NCI-H748 treated with DMSO at 0.1 percent for 48 hours (cell line): ENCODE results near the gene TBXAS1.
"Not testable (repeated sequence)": the region's sequence is repeated elsewhere in the genome, so short reads cannot be mapped to it uniquely, and the experiment has no call there.

Experiments
- DNase-seq: peaks from one replicate; lab custom pipeline; 2025; lab: John Stamatoyannopoulos, UW

Gene TBXAS1

DNA sequence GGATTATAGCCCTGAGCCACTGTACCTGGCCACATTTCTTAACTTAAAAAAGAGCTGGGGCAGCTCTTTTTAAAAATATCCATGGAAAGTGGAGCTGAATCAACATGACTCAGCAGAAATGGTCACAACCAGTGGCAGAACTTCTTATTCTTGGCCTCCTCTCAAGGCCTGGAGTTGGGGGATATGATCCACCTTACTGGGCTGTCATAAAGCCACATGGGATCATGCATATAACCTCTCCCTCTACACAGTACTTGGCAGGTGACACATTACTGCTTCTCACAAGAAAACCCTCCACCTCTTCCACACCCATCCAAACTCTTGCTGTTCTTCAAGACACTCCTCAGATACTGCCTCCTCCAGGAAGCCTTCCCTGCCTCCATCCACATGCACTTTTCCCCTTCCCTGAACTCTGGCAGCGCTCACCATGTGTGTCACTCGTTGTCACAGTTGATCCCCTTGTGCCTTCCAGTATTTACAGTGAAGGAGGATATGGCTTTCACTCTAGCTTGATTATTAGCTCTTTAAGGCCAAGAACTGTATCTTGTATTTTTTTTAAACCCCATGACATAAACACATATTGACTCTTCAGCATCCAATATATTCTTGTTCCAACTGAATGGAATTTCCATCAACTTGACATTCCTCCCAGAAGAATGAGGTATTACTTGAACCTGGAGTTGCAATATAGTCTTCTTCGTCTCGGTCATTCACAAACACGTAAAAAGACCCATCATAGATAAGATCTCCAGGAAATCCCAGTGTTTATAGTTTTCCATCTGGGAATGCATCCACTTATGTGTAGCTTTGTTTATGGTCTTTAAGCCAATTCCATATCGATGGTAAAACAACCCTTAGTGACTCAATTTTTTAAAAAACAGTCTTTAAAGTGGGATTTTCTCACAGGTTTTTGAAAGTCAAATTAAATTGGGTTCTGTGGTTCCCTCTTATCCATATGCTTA is 85.5 kb downstream of the TBXAS1 start:
- no peak for DNase-seq

DNA sequence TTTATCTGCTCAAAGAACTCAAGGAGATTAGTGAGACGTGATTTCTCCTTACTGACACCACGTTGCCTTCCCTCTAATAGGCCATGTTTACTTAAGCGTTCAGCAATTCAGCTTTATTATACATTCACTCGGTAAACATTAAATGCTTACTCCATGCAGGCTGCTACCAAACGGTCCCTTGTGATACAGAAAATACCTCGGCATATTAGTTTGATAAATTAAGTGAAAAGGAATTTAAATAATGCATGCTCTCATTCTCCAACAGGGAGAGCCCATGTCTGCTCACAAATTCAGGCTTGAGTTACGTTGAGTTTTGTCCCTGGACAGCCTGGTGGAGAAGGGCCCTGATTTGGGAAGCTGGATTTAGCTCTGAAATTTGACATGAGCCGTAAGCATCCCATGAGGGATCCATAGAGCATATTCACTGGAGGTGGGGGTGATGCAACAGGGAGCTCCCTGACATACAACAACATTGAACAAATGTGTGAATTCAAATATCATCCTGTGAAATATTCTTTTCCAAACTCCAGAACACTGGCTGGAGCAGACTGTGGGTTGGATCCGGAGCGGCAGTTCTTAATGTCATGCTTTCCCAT is 86.3 kb downstream of the TBXAS1 start:
- DNase-seq: no peak

DNA sequence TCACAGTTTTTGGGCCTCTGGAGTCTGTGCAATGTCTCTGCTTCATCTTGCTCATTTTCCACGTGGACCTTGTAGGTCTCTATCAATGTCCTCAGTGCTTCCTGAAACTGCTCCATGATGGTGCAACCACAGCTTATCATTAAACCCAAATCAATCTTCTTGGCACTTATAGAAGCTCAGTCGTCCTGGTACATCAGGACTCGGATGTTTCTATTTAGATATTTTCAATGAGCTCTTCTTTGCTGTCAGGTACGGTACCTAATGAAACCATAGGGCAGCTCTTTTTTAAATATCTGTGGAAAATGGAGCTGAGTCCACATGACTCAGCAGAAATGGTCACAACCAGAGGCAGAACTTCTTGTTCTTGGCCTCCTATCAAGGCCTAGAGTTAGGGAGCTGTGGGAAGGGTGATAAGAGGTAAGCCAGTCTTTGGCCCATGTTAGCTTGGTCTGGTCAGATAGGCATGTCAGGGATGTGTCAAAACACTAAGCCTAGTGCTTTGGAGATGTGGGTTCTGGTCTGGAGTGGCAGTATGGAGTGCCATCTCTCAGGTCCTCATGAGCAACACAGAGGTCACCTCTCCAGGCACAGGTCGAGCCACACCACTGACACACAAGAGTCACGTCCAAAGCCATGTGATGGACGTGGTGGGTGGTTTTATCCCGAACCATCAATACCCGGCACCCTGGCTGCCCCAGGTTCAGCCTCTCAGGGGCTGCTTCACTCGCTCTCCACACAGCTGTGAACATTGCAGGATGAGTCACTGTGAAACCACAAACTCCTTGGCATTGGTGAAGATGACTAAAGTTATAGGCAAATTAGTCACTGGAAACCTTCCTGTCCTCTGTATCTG is 87.0 kb downstream of the TBXAS1 start:
- no peak for DNase-seq

DNA sequence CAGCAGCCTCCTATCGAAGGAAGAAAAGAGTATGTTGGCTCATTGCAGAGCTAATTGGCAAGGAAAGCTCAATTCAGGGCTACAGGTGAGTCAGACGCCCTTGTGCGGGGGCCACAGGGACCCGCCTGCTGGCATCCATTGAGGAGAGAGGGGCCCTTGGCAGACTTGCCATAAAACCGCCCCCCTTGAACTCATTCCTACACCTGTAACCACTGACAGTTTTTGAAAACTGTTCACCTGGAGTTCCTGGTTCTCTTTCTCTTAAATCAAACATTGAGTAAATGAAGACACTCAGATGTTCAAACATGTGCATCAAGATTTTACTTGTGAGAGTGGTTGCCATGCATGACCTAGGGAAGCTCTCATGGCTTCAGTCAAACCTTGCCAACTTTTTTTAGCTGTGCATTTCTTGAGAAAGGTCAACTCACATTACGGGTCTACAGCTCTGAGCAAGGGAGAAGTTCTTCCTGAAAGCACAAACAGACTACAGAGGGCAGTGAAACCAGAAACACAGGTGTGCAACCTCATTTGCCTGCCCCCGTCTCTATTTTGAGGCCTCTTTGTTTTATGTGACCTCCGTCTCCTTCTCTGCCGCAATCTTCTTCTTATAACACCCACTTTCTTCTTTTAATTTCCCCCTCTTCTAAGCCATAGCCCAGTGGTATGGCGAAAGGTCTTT is 87.8 kb downstream of the TBXAS1 start:
- DNase-seq: no peak

DNA sequence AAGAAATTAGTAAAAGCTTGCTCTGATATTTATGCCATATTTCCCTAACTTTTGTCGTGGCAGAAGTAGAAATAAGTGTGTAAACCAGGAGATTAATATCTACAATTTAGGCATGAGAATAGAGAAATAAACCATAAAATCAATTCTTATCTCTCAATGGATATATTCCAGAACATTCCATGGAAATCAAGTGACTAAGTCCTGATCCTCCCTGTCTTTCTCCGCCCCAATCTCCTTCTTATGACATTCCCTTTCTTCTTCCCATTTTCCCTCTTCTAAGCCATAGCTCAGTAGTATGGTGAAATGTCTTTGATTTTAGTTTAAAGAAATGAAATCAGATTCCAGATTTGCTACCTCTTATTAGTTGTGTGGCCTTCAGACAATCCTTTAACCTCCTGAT is 88.8 kb downstream of the TBXAS1 start:
- no peak for DNase-seq

DNA sequence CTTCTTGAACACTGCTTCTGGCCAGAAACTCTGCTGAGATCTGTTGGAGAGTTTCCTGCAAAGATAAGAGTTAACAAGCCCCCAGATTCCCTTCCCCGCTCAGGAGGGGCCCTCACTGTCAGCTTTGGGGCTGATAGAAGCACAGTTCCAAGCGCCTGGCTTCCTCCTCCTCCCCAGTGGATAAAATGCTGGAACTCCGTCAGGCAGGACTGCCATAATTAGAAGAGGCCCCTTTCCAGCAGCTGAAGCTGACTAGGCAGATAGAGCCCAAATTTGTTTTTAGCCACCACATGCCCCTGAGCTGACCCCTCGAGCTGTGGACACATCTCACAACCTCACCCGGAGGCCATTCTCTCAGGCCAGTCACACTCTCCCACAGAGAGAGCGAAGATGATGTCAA is 89.4 kb downstream of the TBXAS1 start:
- DNase-seq: no peak

DNA sequence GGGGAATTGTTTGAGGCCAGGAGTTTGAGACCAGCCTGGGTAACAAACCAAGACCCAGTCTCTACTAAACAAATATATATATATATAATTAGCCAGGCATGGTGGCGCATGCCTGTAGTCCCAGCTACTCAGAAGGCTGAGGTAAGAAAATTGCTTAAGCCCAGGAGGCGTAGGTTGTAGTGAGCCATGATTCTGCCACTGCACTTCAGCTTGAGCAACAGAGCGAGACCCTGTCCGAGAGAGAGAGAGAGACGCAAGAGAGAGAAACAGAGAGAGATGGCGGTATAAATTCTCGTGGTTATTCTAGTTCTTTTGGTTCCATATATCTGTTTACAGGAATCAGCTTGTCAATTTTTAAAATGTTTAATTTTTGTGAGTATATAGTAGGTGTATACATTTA is 94.0 kb downstream of the TBXAS1 start:
- DNase-seq: no peak

DNA sequence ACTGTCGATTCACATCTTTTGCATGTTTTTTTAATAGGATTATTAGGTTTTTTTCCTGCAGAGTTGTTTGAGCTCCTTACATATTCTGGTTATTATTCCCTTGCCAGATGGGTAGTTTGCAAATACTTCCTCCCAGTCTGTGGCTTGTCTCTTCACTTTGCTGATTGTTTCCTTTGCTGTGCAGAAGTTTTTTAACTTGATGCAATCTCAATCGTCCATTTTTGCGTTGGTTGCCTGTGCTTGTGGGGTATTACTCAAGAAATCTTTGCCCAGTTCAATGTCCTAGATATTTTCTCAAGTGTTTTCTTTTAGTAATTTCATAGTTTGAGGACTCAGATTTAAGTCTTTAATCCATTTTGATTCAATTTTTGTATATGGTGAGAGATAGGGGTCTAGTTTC is 95.4 kb downstream of the TBXAS1 start:
- DNase-seq: no peak

DNA sequence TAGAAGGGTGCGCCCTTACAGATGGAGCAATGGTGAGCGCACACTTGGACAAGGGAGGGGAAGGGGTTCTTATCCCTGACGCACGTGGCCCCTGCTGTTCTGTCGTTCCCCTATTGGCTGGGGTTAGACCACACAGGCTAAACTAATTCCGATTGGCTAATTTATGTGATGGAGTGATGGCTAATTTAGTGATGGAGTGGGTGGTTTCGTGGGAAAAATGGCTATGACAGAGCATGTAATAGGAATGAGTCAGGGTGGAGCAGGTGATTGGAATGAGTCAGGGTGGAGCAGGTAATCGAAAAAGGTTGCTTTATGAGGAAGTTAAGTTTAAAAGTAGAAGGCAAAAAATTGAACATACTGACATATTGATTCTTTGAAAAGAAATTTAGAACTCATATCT is 100.2 kb downstream of the TBXAS1 start:
- DNase-seq: not testable (repeated sequence)

DNA sequence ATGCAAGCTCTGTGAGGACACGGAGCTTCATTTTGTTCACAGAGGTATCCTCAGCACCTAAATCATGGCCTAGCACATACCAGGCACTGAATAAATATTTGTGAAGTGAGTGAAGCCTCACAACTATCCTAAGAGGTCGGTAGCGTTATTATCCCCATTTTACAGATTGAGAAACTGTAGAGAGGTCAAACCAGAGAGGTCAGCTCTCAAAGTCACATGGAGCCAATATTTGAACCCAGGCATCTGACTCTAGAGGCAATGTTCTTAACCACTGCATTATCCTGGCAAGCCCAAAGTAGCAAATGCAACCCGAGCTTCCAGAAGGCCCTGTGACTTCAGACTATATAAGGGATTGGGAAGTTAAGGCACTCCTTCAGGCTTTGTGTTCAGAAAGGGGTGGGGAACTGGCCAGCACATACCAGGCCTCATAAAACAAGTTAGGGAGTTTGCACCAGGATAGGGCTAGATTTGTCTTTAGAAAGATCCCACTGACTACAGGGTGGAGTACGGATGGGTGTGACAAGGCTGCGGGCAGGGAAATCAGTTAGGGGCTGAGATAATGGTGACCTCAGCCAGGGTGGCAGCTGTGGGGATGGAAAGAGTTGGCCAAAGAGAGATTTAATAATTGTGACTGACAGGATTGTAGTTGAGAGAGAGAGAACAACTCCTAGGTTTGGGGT is 101.4 kb downstream of the TBXAS1 start:
- DNase-seq: no peak

DNA sequence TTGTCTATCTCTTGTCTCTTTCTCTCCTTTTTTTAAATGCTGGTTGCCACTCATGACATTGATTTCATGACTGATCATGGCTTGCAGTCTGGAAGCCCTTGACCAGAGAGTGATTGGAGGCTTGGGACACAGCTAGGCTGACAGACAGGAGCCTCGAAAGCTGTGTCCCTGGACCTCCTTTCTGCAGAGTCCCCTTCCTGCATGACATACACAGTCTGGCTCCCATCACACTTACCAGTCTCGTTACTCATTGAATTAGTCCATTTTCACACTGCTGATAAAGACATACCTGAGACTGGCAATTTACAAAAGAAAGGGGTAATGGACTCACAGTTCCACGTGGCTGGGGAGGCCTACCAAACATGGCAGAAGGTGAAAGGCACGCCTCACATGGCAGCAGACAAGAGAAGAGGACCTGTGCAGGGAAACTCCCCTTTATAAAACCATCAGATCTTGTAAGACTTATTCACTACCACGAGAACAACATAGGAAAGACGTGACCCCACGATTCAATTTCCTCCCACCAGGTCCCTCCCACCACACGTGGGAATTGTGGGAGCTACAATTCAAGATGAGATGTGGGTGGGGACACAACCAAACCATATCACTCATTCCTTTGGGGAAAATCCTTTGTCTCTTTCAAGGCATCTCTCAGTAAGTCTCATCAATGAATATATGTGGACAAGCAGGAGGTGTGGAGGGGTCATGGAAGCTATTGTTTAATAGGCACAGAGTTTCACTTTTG is 102.3 kb downstream of the TBXAS1 start:
- DNase-seq: no peak

DNA sequence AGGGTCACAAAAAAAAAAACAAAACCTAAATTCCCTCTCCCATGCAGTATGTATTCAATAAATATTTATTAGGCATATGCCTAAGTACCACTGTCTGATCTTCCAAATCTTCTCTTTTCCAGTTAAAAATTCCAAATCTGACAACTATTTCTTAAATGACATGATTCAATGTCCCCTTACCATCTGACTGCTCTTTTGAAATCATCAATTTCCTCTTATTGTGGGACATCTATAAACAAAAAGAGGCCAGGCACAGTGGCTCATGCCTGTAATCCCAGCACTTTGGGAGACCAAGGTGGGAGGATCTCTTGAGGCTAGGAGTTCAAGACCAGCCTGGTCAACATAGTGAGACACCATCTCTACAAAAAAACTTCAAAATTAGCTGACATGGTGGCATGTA is 103.5 kb downstream of the TBXAS1 start:
- DNase-seq: no peak

DNA sequence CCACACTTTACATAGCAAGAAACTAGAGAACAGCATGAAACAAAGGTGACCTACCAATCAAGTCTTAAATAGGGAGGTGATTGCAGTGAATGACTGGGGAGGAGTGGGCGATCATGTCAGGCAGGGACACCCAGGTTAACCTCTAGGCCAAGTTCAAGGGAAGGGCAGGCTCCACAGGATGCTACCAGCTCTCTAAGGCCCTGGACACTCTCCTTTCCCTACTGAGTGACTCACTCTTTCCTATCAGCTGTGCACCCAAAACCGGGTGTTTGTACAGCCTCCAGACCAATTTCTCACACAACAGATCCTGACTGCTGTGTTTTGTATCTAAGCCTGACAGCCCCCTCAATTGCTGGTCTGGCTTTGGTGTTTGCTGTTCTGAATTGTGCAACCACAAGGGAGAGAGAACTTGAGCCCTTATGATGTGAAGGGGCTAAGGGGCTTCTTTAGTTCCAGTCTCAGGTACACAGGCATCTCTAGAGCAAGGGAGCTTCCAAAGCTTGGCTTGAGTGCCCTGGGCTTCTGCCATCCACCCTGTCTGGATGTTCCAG is 107.8 kb downstream of the TBXAS1 start:
- no peak for DNase-seq

DNA sequence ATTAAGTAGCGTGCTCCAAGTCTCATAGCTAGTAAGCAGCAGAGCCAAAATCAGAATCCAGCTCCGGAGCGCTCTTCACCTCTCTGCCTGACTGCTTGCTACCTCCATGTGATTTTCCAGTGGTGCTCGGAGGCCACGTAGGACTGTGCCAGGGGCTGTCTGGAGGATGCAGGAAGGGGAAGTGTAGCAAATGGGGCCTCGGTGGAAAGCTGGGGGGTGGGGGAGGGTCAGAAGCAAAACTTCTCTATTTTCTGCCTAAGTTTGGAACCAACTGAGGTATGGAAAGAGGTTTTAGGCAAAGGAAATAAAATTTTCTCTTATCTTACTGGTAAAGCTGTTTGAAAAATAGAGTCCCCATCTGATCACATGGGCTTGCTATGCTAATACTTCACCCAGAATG is 108.7 kb downstream of the TBXAS1 start:
- no peak for DNase-seq

DNA sequence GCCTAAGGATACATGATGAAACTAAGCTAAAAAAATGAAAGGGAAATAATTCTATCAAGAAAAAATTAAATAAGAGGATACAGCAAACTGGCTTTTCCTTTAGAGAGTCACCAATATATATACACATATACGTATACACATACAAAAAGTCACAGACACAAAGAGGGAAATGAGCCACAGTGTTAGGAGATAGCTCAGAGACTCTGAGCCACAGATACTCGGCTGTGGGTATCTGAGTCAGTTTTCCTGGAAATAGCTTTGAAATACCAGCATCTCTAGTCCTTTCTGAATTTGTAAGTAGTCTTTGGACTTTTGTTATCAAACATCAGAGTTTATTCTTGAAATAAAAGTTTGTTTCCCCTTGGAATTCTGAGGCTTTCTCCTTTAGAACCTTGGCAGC is 111.8 kb downstream of the TBXAS1 start:
- no peak for DNase-seq

DNA sequence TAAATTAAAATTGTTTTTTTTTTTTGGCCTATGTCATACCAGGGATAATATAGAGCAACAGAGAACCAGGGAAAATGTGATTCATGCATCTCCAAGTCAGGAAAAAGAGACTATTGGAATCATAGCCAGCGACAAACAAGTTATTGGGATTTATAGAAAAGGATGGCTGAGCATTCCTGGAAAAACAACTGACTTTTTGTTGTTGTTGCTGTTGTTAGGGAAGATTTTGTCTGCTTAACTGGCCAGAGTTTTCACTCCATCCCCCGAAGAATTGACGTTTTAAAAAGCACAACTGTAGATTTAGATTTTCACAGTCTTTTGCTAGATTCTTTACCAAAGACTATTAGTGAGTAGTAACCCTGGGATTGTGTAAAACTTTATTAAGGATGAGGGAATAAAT is 112.4 kb downstream of the TBXAS1 start:
- DNase-seq: no peak

DNA sequence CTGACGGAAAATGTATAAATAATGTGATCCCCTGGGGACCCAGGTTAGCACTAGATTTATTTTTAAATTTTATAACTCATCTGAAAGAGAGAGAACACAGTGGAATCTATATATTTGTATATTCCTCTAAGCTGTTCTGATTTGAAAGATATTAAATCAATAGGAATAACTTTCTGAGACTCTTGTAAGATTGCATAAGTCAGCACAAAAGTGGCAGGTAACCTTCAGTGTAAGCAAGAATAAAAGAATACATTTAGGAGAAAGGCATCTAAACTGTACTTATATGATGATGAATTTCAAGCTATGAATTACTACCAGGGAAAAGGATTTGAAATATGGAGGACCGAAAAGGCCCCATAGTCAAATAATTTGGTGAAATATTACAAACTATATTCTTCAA is 112.8 kb downstream of the TBXAS1 start:
- DNase-seq: no peak

DNA sequence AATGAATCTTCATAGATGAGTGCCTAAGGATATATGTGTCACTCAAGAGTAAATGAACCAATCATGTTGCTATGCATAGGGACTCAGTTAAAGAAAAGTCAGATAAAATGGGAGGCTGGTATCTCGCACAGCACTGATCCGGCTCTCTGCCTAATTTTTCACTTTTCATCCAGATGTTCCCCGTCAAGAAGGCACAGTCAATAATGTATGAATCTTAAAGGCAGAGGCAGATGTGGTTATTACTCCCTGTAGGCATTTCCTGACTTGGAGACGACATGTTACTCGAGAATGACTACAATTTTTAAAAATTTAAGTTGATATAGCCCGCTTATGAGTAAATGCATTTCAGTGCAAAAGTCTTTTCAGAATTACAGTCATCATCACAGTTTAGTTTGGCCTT is 113.6 kb downstream of the TBXAS1 start:
- DNase-seq: no peak

DNA sequence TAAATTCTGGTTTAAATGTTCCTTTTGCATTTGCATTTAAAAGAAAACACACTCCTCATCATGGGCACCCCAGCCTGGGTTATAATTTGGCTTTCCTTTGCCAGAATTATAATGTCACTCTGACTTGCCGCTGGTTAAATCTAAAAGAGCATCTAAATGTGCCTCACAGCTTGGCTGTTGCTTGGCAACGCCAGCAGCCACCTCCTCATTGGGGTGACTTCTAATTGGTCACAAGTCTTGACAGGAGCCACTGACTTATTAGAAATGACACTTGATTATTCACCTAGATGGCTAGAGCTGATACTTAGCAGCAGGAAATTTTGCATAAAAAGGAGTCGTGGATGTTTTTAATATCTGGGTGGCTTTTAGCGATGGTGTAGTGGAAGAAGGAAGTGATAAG is 114.3 kb downstream of the TBXAS1 start:
- peak; percentile 58 for DNase-seq

DNA sequence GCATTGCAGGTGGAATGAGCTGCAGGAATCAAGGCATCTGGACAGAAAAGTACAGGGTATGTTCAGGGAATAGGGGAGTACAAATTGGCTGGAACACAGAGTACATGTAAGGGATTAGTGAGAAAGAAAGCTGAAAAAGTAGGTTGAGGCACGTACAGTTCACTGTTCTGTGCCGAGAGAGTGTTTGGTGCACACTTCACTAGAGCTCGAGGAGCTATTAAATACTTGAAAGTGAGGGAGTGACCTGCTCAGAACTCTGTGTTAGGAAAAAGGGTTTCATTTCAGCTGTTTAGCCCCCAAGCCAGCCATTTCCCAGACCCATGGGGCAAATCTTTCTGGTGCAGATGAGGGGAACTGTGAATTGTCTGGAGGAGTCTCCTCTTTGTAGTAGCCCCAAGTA is 115.2 kb downstream of the TBXAS1 start:
- DNase-seq: no peak

DNA sequence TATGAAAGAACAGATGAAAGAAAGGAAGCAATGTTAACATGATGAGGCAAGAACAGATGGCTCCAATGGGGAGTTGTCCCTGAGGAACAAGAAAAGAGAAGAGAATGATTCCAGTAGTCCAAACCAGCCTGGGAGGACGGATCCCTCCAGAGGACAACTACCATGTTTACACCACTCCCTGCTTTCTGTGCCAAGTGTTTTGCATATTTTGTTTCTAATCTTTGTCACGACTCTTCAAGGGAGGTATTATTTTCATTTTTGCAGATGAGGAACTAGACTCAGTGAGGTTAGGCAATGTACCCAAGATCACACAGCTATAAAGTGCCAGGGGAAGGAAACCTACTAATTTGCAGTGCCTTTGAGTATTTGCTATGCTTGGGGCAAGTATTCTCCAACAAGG is 117.5 kb downstream of the TBXAS1 start:
- no peak for DNase-seq
